GM21423 (cell line): ENCODE data around the gene NID2.

Experiments used
- ATAC-seq: cut with Tn5 transposase; IDR thresholded peaks from one replicate; pipeline ENCODE4 v1.9.1; 2021; ENCODE audit warnings: mild to moderate bottlenecking, moderate library complexity; ENCODE audit not compliant: unreplicated experiment

NID2 gene

GRCh38 chr14:52054678-52055077 lies 14.2 kb downstream of the NID2 start:
- no peak for ATAC-seq

- no peak for ATAC-seq
Observed at GRCh38 chr14:52053044-52053443, 15.8 kb downstream of the NID2 start.

GRCh38 chr14:52052288-52052943 lies 16.4 kb downstream of the NID2 start:
- no peak for ATAC-seq

GRCh38 chr14:52051871-52052270 lies 17.0 kb downstream of the NID2 start:
- no peak for ATAC-seq

- ATAC-seq = no peak
Observed at GRCh38 chr14:52051251-52051650, 17.6 kb downstream of the NID2 start.

- no peak for ATAC-seq
Observed at GRCh38 chr14:52049721-52050588, 18.9 kb downstream of the NID2 start.

GRCh38 chr14:52049271-52049670 lies 19.6 kb downstream of the NID2 start:
- ATAC-seq = no peak

GRCh38 chr14:52048641-52049204 lies 20.1 kb downstream of the NID2 start:
- ATAC-seq = no peak

- no peak for ATAC-seq
Observed at GRCh38 chr14:52048116-52048515, 20.7 kb downstream of the NID2 start.

- ATAC-seq = no peak
Observed at GRCh38 chr14:52046376-52046917, 22.4 kb downstream of the NID2 start.

GRCh38 chr14:52044791-52045522 lies 23.9 kb downstream of the NID2 start:
- ATAC-seq = no peak

GRCh38 chr14:52043690-52044089 lies 25.2 kb downstream of the NID2 start:
- no peak for ATAC-seq

GRCh38 chr14:52042371-52043289 lies 26.2 kb downstream of the NID2 start:
- no peak for ATAC-seq

GRCh38 chr14:52040598-52040997 lies 28.3 kb downstream of the NID2 start:
- no peak for ATAC-seq

GRCh38 chr14:52039124-52039815 lies 29.6 kb downstream of the NID2 start:
- ATAC-seq = no peak

GRCh38 chr14:52033101-52033642 lies 35.7 kb downstream of the NID2 start:
- ATAC-seq = no peak

- ATAC-seq = no peak
Observed at GRCh38 chr14:52032204-52032801, 36.6 kb downstream of the NID2 start.

GRCh38 chr14:52031781-52032180 lies 37.1 kb downstream of the NID2 start:
- no peak for ATAC-seq

- no peak for ATAC-seq
Observed at GRCh38 chr14:52029881-52030280, 39.0 kb downstream of the NID2 start.
